Uterus (tissue), 4 donors: ENCODE data around the gene BICDL1. TPM values are rescaled to one million over a fixed set of nuclear protein-coding genes. Genes with fewer than 3 reads are reported as not detected.

ENCODE experiments used
- DNase-seq, 2 donors: peaks; one replicate each; pipeline ENCODE4 v3.0.0-alpha.2; 2019 to 2020
- H3K27ac ChIP-seq, 2 donors: fragments of 200-600 bp; sonication (generic); 1 replicate in 1 of 2; 2 replicates in 1 of 2; pipeline ENCODE4 v1.5.1; 2016 to 2018
- H3K27me3 ChIP-seq, 2 donors: fragments of 200-600 bp; sonication (generic); one replicate each; pipeline ENCODE4 v1.5.1; 2018 to 2019; ENCODE audit warnings: control low read depth in 1 of 2
- H3K36me3 ChIP-seq, 2 donors: fragments of 200-600 bp; sonication (generic); one replicate each; pipeline ENCODE4 v1.5.1; 2019; ENCODE audit warnings: control low read depth in 1 of 2
- H3K4me1 ChIP-seq, 2 donors: fragments of 200-600 bp; sonication (generic); one replicate each; pipeline ENCODE4 v1.5.1; 2018 to 2019; ENCODE audit warnings: control low read depth in 1 of 2
- H3K4me3 ChIP-seq, 2 donors: fragments of 200-600 bp; sonication (generic); 1 replicate in 1 of 2; 2 replicates in 1 of 2; pipeline ENCODE4 v1.5.1; 2018 to 2019; ENCODE audit warnings: mild to moderate bottlenecking in 1 of 2
- H3K9me3 ChIP-seq, 2 donors: fragments of 200-600 bp; sonication (generic); one replicate each; pipeline ENCODE4 v1.5.1; 2019; ENCODE audit warnings: control low read depth in 1 of 2
- CTCF ChIP-seq, 4 experiments: fragments of 200-600 bp in 2 of 4; fragments of 450-650 bp in 2 of 4; sonication (generic) in 2 of 4; IDR thresholded peaks; one replicate each; pipeline ENCODE4 v1.5.1; 2016 to 2019; ENCODE audit warnings: antibody characterized with exemption in 4 of 4, mild to moderate bottlenecking in 2 of 4, moderate library complexity in 1 of 4
- POLR2A ChIP-seq, 2 donors: fragments of 450-650 bp; IDR thresholded peaks; one replicate each; pipeline ENCODE4 v1.6.1; 2016; ENCODE audit warnings: antibody characterized with exemption in 2 of 2, mild to moderate bottlenecking in 1 of 2, moderate library complexity in 1 of 2
- intact Hi-C: fragments of 100-400 bp; cut with DNase I; formaldehyde crosslinking; loops from one replicate; pipeline ENCODE4 v1.15.1; 2023; ENCODE audit warnings: low total_unique reads
- total RNA-seq, 4 donors: library from RNA; depleted of rRNA in 3 of 4; stranded (reverse); fragments of >200 nt in 3 of 4; gene quantifications; one replicate each; pipeline versions ENCODE4 v1.1.0 to v1.2.4, GENCODE V29; 2014 to 2023
- donor health status: DM: yes; HTN: yes; CAD: no.

BICDL1 gene
- total RNA-seq, 4 donors from 2014 or later: 1.8 to 2.2 TPM; not detected in 2

- TF ChIP-seq POLR2A (IDR thresholded peaks at IDR 0.05) (no peak), CTCF (IDR thresholded peaks at IDR 0.05) (no peak)
- no peak for DNase-seq
- Histone ChIP-seq H3K36me3 (no peaks in the 10 kb centered on the region), H3K4me3 (no peak overlapping the region), H3K9me3 (no peaks in the 10 kb centered on the region), H3K4me1 (no peaks in the 10 kb centered on the region), H3K27me3 (no peaks in the 10 kb centered on the region), H3K27ac (no peak overlapping the region)
- intact Hi-C loops: no loop called here
Measured at GRCh38 chr12:120047072-120047471, 58.0 kb downstream of the BICDL1 start.

- H3K4me1 ChIP-seq: no peaks in the 10 kb centered on the region
- no peak overlapping the region for H3K4me3 ChIP-seq
- TF ChIP-seq CTCF (IDR thresholded peaks at IDR 0.05) (no peak), POLR2A (IDR thresholded peaks at IDR 0.05) (no peak)
- H3K9me3 ChIP-seq: no peaks in the 10 kb centered on the region
- H3K27me3 ChIP-seq: no peaks in the 10 kb centered on the region
- no peak for DNase-seq
- H3K36me3 ChIP-seq: no peaks in the 10 kb centered on the region
- H3K27ac ChIP-seq: no peak overlapping the region
- intact Hi-C loops: no loop called here
Measured at GRCh38 chr12:120048263-120048662, 59.2 kb downstream of the BICDL1 start.

GRCh38 chr12:120049426-120049825 lies 60.4 kb downstream of the BICDL1 start:
- TF ChIP-seq POLR2A (IDR thresholded peaks at IDR 0.05): no peak
- TF ChIP-seq CTCF (IDR thresholded peaks at IDR 0.05): no peak
- DNase-seq: no peak
- no peaks in the 10 kb centered on the region for H3K9me3 ChIP-seq
- H3K27ac ChIP-seq: no peak overlapping the region
- no peaks in the 10 kb centered on the region for H3K4me1 ChIP-seq
- H3K27me3 ChIP-seq: no peaks in the 10 kb centered on the region
- no peaks in the 10 kb centered on the region for H3K36me3 ChIP-seq
- intact Hi-C loops: no loop called here
- no peak overlapping the region for H3K4me3 ChIP-seq

GRCh38 chr12:120051535-120051934 lies 62.5 kb downstream of the BICDL1 start:
- Histone ChIP-seq H3K36me3 (no peaks in the 10 kb centered on the region), H3K27me3 (no peaks in the 10 kb centered on the region), H3K4me1 (no peaks in the 10 kb centered on the region), H3K9me3 (no peaks in the 10 kb centered on the region), H3K27ac (no peak overlapping the region), H3K4me3 (no peak overlapping the region)
- intact Hi-C loops: no loop called here
- TF ChIP-seq POLR2A (IDR thresholded peaks at IDR 0.05): no peak
- no peak for TF ChIP-seq CTCF (IDR thresholded peaks at IDR 0.05)
- no peak for DNase-seq

GRCh38 chr12:120054293-120054692 lies 65.3 kb downstream of the BICDL1 start:
- no peak for DNase-seq
- Histone ChIP-seq H3K4me3 (no peak overlapping the region), H3K4me1 (no peaks in the 10 kb centered on the region), H3K27ac (no peak overlapping the region), H3K9me3 (no peaks in the 10 kb centered on the region), H3K36me3 (no peaks in the 10 kb centered on the region), H3K27me3 (no peaks in the 10 kb centered on the region)
- no peak for TF ChIP-seq POLR2A (IDR thresholded peaks at IDR 0.05)
- intact Hi-C loops: no loop called here
